ENCODE measurements around the gene PMPCA.
"Not testable (repeated sequence)": the region's sequence is repeated elsewhere in the genome, so short reads cannot be mapped to it uniquely, and the experiment has no call there.

Gene PMPCA

DNA sequence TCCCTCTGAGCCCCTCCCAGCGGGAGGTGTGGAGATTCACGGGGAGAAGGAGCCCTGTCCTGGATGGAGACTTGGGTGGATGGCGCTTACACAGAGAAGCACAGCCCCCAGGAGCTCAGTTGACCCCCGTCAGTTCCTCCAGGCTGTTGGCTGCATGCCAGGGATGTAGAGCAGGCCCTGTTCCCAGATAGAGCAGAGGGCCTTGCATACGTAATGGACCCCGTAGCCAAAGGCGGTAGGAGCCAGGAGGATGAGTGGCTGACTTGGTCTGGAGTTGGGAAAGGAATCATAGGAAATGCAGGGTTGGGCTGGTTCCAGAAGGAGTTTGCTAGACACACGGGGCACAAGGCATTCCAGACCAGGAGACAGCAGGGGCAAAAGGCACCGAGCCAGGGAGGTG is 2.5 kb downstream of the PMPCA start:
- no peak for DNase-seq (ENCODE audit: low spot score)

DNA sequence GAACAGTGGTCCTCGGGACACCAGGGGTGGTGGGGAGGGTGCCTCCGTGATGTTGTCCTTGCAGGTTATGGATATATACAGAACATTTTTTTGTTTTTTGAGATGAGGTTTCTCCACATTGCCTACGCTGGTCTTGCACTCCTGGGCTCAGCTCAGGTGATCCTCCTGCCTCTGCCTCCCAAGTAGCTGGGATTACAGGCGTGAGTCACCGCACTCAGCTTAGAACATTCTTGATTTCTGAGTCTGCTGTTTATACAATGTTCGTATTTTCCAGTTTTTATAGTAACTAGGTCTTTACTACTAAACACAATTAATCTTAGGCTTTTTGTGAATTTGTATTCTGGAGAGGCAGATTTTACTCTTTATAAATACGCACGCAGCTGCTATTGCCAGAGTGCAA is 6.0 kb downstream of the PMPCA start:
- DNase-seq (ENCODE audit: low spot score): no peak

GRCh38 chr9:136416914-136417313 is 6.5 kb downstream of the PMPCA start:
- DNase-seq (ENCODE audit: low spot score): no peak

DNA sequence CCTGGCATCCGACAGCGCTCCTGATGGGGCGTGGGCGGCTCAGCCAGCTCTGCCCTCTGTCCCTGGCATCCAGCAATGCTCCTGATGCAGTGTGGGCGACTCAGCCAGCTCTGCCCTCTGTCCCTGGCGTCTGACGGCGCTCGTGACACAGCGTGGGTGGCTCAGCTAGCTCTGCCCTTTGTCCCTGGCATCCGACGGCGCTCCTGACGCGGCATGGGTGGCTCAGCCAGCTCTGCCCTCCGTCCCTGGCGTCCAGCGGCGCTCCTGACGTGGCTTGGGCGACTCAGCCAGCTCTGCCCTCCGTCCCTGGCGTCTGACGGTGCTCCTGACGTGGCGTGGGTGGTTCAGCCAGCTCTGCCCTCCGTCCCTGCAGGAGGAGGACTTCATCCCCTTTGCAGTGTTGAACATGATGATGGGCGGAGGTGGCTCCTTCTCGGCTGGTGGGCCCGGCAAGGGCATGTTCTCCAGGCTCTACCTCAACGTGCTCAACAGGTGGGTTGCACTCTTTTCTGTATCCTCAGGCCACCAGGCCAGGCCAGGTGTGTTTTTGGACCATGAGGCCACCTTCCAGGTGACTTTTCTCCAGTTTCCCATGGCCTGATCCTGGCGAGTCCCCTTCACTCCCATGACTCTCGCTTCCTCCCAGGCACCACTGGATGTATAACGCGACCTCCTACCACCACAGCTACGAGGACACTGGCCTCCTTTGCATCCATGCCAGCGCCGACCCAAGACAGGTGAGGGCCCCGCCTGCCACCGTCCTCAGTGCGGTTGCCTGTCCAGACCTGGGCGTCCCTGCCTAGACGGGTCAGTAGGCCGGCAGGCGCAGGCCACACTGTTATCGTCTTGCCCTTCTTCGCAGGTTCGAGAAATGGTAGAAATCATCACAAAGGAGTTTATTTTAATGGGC is 8.0 kb downstream of the PMPCA start:
- DNase-seq (ENCODE audit: low spot score): no peak

DNA sequence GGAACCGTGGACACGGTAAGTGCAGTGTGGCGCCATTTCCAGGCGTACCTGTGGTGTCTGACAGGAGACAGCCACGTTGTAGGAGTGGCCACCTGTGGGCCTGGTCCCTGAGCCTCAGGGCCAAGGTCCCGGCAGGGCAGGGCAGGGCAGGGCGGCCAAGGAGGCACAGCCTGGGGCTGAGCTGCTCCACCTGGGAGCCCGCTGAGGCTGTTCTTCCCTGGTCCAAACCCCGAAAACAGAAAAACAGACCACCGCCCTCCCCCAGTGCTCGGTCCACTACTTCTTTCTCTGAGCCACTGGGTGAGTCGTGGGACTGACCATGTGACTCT is 8.6 kb downstream of the PMPCA start:
- DNase-seq (ENCODE audit: low spot score): no peak

DNA sequence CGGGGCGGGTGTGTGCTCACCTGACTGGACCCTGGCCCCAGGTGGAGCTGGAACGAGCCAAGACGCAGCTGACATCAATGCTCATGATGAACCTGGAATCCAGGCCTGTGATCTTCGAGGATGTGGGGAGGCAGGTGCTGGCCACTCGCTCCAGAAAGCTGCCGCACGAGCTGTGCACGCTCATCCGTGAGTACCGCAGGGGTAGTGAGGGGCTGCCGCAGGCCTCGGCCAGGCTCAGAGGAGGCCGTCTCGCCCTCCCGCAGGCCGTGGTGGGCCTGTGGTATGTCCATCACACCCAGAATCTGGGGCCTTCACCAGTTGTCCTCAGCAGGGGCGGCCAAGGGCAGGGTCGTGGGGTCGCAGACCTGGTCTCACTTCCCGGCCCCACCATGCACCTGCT is 11.3 kb downstream of the PMPCA start:
- DNase-seq (ENCODE audit: low spot score): no peak

- DNase-seq (ENCODE audit: low spot score): no peak
Observed at GRCh38 chr9:136422876-136423275, 12.4 kb downstream of the PMPCA start.

- DNase-seq (ENCODE audit: low spot score): no peak
Observed at GRCh38 chr9:136423432-136424146, 13.1 kb downstream of the PMPCA start.

DNA sequence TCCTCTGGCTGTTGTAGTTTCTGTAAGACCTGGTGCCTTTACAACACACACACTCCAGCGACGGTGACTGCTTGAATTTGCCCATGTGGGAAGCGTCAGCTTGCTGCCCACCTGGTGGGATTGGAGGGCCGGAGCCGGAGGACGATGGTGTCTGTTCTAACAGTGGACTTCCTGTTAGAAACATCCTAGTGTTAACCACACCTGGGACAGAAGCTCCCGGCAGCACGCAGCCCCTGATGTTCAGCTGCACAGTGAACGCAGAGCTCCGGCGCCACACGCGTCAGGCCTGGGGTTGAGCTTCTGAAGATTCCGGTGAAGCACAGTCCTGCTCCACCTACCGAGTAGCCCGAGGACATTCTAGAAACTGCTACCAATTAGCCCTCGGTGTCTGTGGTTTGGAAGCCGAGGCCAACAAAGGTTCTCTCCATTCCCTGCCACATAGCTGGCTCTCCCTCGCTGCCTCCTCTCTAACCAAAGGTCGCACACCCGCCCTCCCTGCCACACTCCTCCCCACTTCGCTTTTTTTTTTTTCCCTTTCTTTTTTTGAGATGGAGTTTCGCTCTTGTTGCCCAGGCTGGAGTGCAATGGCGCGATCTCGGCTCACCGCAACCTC is 14.4 kb downstream of the PMPCA start:
- DNase-seq (ENCODE audit: low spot score): no peak

- DNase-seq (ENCODE audit: low spot score): not testable (repeated sequence)
Observed at GRCh38 chr9:136425367-136425766, 14.9 kb downstream of the PMPCA start.

GRCh38 chr9:136426787-136427186 is 16.3 kb downstream of the PMPCA start:
- DNase-seq (ENCODE audit: low spot score): no peak

GRCh38 chr9:136429075-136429628 is 18.7 kb downstream of the PMPCA start:
- no peak for DNase-seq (ENCODE audit: low spot score)

DNA sequence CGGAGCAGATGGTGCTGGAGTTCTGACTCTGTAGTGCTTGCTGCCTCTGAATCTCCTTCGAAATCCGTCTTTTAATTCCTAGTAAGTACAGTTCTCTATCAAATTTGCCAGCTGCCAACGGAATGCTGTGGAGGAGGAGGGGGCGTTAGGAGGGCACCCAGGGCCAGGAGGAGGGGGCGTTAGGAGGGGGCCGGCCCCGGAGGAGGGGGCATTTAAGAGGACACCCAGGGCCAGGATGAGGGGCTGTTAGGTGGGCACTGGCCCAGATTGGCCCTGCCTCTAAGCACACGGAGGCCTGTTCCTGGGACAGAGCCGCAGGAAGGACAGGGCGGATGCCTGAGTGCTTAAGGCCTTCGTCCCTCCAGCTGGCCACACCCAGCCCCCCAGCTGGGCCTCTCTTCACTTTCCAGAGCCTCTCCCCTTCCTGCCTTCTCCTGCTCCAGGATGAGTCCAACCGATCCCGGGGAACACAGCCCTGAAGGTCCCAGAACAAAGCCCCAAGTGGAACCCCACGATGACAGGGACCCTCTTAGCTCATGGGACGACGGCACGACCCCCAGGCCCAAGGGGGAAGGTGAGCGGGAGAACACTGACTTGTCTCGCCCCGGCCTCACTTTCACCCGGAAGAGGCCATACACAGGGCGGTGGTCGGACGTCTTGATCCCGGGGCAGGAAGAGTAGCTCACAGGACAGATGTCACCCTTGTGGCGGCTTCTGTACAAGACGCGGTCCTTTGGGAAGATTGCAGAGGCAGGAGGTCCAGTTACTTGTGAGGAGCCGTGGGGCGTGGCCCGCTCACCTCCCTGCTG is 19.4 kb downstream of the PMPCA start:
- no peak for DNase-seq (ENCODE audit: low spot score)

- no peak for DNase-seq (ENCODE audit: low spot score)
Observed at GRCh38 chr9:136430588-136431234, 20.3 kb downstream of the PMPCA start.

- no peak for DNase-seq (ENCODE audit: low spot score)
Observed at GRCh38 chr9:136431782-136432350, 21.4 kb downstream of the PMPCA start.

DNA sequence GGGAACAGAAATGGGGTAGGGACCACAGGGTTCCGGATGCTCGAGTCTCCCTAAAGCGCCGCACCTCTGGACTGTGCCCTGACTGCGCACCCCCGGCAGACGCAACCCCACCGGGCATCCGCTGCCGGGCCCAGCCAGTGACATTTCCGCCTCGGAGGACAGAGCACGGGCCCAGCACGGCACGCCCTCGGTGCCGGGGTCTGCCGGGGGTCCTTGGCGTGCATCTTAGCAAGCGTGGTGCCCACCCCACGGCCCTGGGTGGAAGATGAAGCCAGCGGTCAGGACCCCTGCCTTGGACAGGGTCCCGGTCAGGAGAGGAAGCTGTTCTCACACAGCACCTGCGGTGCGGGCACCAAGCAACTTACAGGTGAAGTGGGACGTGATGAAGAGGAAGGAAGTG is 22.1 kb downstream of the PMPCA start:
- no peak for DNase-seq (ENCODE audit: low spot score)

GRCh38 chr9:136433043-136433715 is 22.7 kb downstream of the PMPCA start:
- DNase-seq (ENCODE audit: low spot score): no peak

- DNase-seq (ENCODE audit: low spot score): no peak
Observed at GRCh38 chr9:136433849-136434579, 23.6 kb downstream of the PMPCA start.

DNA sequence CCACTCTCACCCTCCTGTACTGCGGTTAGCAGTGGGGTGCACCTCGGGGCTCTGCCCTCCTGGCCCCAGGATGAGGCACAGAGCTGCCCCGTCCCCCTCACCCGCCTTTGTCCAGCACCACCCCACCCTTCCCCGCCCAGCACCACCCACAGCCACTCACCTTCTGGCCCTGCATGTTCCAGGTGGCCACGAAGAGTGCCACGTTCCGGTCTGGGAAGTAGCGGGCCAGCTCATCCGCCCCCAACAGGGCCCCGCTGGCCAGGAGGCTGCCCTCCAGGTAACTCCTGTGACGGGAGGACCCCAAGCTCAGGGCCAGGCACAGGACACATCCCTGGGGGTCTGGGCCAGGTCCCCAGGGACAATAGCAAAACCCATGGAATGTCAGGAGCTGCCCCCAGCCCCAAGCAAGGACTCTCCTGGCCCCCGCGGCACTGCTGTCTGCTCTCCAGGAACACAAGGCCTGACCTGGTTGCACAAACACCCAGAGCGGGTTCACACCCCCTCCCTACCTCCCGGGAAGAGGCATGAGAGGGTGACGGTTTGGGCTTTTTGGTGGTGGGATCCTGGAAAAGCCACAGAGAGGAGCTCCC is 24.2 kb downstream of the PMPCA start:
- no peak for DNase-seq (ENCODE audit: low spot score)

Data from hematopoietic multipotent progenitor cell treated with erythropoietin and hydrocortisone succinate and interleukin-3 and kit ligand, for 17 days (in vitro differentiated cells).